Measurements from ENCODE around the gene POLR1B.

GRCh38 chr2:112614201-112614840, 72.1 kb downstream of the POLR1B start:
- TF ChIP-seq CTCF (CRISPR knock-in tag; IDR thresholded peaks at IDR 0.05) (no peak), SKIL (CRISPR knock-in tag; IDR thresholded peaks at IDR 0.05; ENCODE audit: borderline replicate concordance) (no peak), ZNF205 (CRISPR knock-in tag; IDR thresholded peaks at IDR 0.05) (no peak), ZNF12 (CRISPR knock-in tag; IDR thresholded peaks at IDR 0.05) (no peak), NR2C2 (CRISPR knock-in tag; IDR thresholded peaks at IDR 0.05; ENCODE audit: borderline replicate concordance) (no peak), JUN (CRISPR knock-in tag; IDR thresholded peaks at IDR 0.05) (no peak), ZNF335 (CRISPR knock-in tag; IDR thresholded peaks at IDR 0.05) (no peak), EZH2 (conservative IDR thresholded peaks at IDR 0.05; ENCODE audit: low read depth, low read length) (no peak), KLF6 (CRISPR knock-in tag; IDR thresholded peaks at IDR 0.05) (no peak), ZBTB3 (CRISPR knock-in tag; IDR thresholded peaks at IDR 0.05; ENCODE audit: borderline replicate concordance, low read depth) (no peak), RAD21 (CRISPR knock-in tag; IDR thresholded peaks at IDR 0.05) (no peak), KDM2A (CRISPR knock-in tag; IDR thresholded peaks at IDR 0.05; ENCODE audit: borderline replicate concordance, low read depth) (no peak), ATAD3A (CRISPR knock-in tag; IDR thresholded peaks at IDR 0.05) (no peak), REST (IDR thresholded peaks at IDR 0.05; ENCODE audit: borderline replicate concordance in 1 of 2, low read depth in 1 of 2, low read length in 2 of 2) (no peak)

Data from HepG2 (cell line).